Neural progenitor cell (in vitro differentiated cells): ENCODE measurements around the gene FAF1.

Experiments
- EZH2 ChIP-seq: fragments of 200-600 bp; sonication (generic); IDR thresholded peaks from 2 replicates; pipeline ENCODE4 v1.6.1; 2017; ENCODE audit warnings: antibody characterized with exemption, mild to moderate bottlenecking, moderate library complexity
- TF ChIP-seq, protein P1 (sequence below): fragments of 200-600 bp; sonication (generic); IDR thresholded peaks from 2 replicates; pipeline ENCODE4 v1.5.1; 2017; ENCODE audit warnings: antibody characterized with exemption, mild to moderate bottlenecking

DNA sequence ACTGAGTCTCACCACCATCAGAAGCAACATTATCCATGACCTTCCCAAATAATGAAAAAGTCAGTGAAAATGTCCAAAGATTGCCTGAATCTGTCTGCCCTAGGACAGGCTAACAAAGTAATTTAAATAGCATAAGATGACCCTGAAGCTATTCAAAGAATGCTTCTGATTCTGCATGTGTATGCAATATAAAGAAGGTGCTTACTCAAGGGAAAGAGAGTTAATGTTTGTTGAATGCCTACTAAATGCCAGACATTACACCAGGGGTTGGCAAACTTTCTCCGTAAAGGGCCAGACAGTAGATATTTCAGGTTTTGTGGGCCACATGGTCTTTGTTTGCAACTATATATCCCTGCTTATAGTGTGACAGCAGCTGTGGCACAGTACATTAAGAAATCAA, 314.9 kb downstream of the FAF1 start:
- TF ChIP-seq, protein P1, sequence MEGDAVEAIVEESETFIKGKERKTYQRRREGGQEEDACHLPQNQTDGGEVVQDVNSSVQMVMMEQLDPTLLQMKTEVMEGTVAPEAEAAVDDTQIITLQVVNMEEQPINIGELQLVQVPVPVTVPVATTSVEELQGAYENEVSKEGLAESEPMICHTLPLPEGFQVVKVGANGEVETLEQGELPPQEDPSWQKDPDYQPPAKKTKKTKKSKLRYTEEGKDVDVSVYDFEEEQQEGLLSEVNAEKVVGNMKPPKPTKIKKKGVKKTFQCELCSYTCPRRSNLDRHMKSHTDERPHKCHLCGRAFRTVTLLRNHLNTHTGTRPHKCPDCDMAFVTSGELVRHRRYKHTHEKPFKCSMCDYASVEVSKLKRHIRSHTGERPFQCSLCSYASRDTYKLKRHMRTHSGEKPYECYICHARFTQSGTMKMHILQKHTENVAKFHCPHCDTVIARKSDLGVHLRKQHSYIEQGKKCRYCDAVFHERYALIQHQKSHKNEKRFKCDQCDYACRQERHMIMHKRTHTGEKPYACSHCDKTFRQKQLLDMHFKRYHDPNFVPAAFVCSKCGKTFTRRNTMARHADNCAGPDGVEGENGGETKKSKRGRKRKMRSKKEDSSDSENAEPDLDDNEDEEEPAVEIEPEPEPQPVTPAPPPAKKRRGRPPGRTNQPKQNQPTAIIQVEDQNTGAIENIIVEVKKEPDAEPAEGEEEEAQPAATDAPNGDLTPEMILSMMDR = no peak
- TF ChIP-seq EZH2 = no peak
